Neuron (in vitro differentiated cells): ENCODE measurements around the gene NPIPB6.
A peak's percentile ranks its signal among the peaks of the same experiment; 100 is the strongest.

ENCODE experiments used
- H2AFZ ChIP-seq: one replicate; pipeline ENCODE4 v1.6.1; 2013; ENCODE audit warnings: low read depth, mild to moderate bottlenecking, inconsistent platforms, low read length, moderate library complexity
- H3K27me3 ChIP-seq: one replicate; pipeline ENCODE4 v1.6.1; 2013; ENCODE audit warnings: low read length; ENCODE audit not compliant: insufficient read depth
- H3K36me3 ChIP-seq: one replicate; pipeline ENCODE4 v1.6.1; 2013; ENCODE audit warnings: low read length; ENCODE audit not compliant: insufficient read depth
- H3K4me1 ChIP-seq: one replicate; pipeline ENCODE4 v1.6.1; 2013; ENCODE audit warnings: low read length; ENCODE audit not compliant: insufficient read depth
- H3K4me3 ChIP-seq: 2 replicates; pipeline ENCODE4 v1.5.1; 2013; ENCODE audit warnings: mild to moderate bottlenecking, low read length, moderate library complexity
- H3K9me3 ChIP-seq: one replicate; pipeline ENCODE4 v1.6.1; 2013; ENCODE audit warnings: low read length

Gene NPIPB6

GRCh38 chr16:28301620-28302019 is 61.7 kb downstream of the NPIPB6 start:
- peaks cover 72% of the 10 kb centered on the region for H3K36me3 ChIP-seq
- no peaks in the 10 kb centered on the region for H3K27me3 ChIP-seq
- H3K4me3 ChIP-seq, result no peak overlapping the region
- H3K4me1 ChIP-seq, result no peaks in the 10 kb centered on the region
- no peaks in the 10 kb centered on the region for H3K9me3 ChIP-seq
- H2AFZ ChIP-seq, result no peak overlapping the region

GRCh38 chr16:28301154-28301553 is 62.2 kb downstream of the NPIPB6 start:
- Histone ChIP-seq H2AFZ (no peak overlapping the region), H3K9me3 (no peaks in the 10 kb centered on the region), H3K4me3 (no peak overlapping the region), H3K27me3 (no peaks in the 10 kb centered on the region), H3K36me3 (peaks cover 71% of the 10 kb centered on the region), H3K4me1 (no peaks in the 10 kb centered on the region)

- Histone ChIP-seq H3K36me3 (peaks cover 73% of the 10 kb centered on the region), H3K4me1 (peaks cover under 1% of the 10 kb centered on the region), H3K27me3 (no peaks in the 10 kb centered on the region), H3K9me3 (no peaks in the 10 kb centered on the region), H3K4me3 (no peak overlapping the region), H2AFZ (no peak overlapping the region)
Observed at GRCh38 chr16:28300327-28300726, 63.0 kb downstream of the NPIPB6 start.

- Histone ChIP-seq H3K4me1 (peaks cover 17% of the 10 kb centered on the region), H3K4me3 (no peak overlapping the region), H2AFZ (no peak overlapping the region), H3K36me3 (peaks cover 72% of the 10 kb centered on the region), H3K27me3 (no peaks in the 10 kb centered on the region), H3K9me3 (no peaks in the 10 kb centered on the region)
Observed at GRCh38 chr16:28298511-28298878, 64.8 kb downstream of the NPIPB6 start.

GRCh38 chr16:28297784-28298510 is 65.4 kb downstream of the NPIPB6 start:
- Histone ChIP-seq H2AFZ (no peak overlapping the region), H3K27me3 (no peaks in the 10 kb centered on the region), H3K4me3 (no peak overlapping the region), H3K4me1 (peaks cover 17% of the 10 kb centered on the region), H3K36me3 (peaks cover 68% of the 10 kb centered on the region), H3K9me3 (no peaks in the 10 kb centered on the region)

- Histone ChIP-seq H3K27me3 (no peaks in the 10 kb centered on the region), H3K4me1 (peaks cover 17% of the 10 kb centered on the region), H3K4me3 (no peak overlapping the region), H3K36me3 (peaks cover 62% of the 10 kb centered on the region), H3K9me3 (no peaks in the 10 kb centered on the region), H2AFZ (no peak overlapping the region)
Observed at GRCh38 chr16:28297308-28297707, 66.0 kb downstream of the NPIPB6 start.

GRCh38 chr16:28295276-28295675 is 68.0 kb downstream of the NPIPB6 start:
- no peak overlapping the region for H3K4me3 ChIP-seq
- peaks cover 43% of the 10 kb centered on the region for H3K36me3 ChIP-seq
- no peaks in the 10 kb centered on the region for H3K9me3 ChIP-seq
- peaks cover 23% of the 10 kb centered on the region for H3K4me1 ChIP-seq
- H3K27me3 ChIP-seq, result no peaks in the 10 kb centered on the region
- H2AFZ ChIP-seq, result no peak overlapping the region

GRCh38 chr16:28294201-28294600 is 69.1 kb downstream of the NPIPB6 start:
- no peak overlapping the region for H2AFZ ChIP-seq
- peak overlapping the region; percentile 77 for H3K4me3 ChIP-seq
- no peaks in the 10 kb centered on the region for H3K9me3 ChIP-seq
- no peaks in the 10 kb centered on the region for H3K27me3 ChIP-seq
- H3K36me3 ChIP-seq, result peaks cover 32% of the 10 kb centered on the region
- peaks cover 23% of the 10 kb centered on the region for H3K4me1 ChIP-seq

- Histone ChIP-seq H3K9me3 (no peaks in the 10 kb centered on the region), H3K4me3 (peak overlapping the region; percentile 77), H3K4me1 (peaks cover 23% of the 10 kb centered on the region), H3K36me3 (peaks cover 29% of the 10 kb centered on the region), H3K27me3 (no peaks in the 10 kb centered on the region), H2AFZ (peak overlapping the region; percentile 7)
Observed at GRCh38 chr16:28293601-28293960, 69.7 kb downstream of the NPIPB6 start.

- Histone ChIP-seq H3K27me3 (no peaks in the 10 kb centered on the region), H3K4me3 (peak overlapping the region; percentile 77), H2AFZ (peak overlapping the region; percentile 7)
Observed at GRCh38 chr16:28292731-28293600, 70.3 kb downstream of the NPIPB6 start.

More at GRCh38 chr16:28292731-28293600, 70.3 kb downstream of the NPIPB6 start:
- Histone ChIP-seq H3K4me1 (peaks cover 23% of the 10 kb centered on the region), H3K9me3 (no peaks in the 10 kb centered on the region), H3K36me3 (peaks cover 23% of the 10 kb centered on the region)
